Natural killer cell treated with Interleukin-12 subunit alpha and Interleukin-12 subunit beta and Interleukin-15 and Interleukin-18, amount 100 ng/mL, for 72 hours (primary cell): ENCODE data around the gene MSL2. TPM values are rescaled to one million over a fixed set of nuclear protein-coding genes. Genes with fewer than 3 reads are reported as not detected.
A peak's percentile ranks its signal among the peaks of the same experiment; 100 is the strongest.
"Not testable (repeated sequence)": the region's sequence is repeated elsewhere in the genome, so short reads cannot be mapped to it uniquely, and the experiment has no call there.

Experiments
- ATAC-seq, 2 donors: fragments of 150-1000 bp; cut with Tn5 transposase in 1 of 2; sonication (Bioruptor Pico), chemical (Tn5 transposase) in 1 of 2; 2 replicates each; pipeline ENCODE4 v1.10.0; 2021
- DNase-seq: peaks from one replicate; pipeline ENCODE4 v3.0.0; 2022; ENCODE audit warnings: low spot score
- H3K27ac Mint-ChIP-seq, 2 donors: 1 replicate in 1 of 2; 2 replicates in 1 of 2; pipeline ENCODE4 v1.8.0; 2022; ENCODE audit warnings: mixed read lengths in 2 of 2, mild to moderate bottlenecking in 1 of 2, moderate library complexity in 1 of 2
- H3K27me3 Mint-ChIP-seq, 2 donors: 1 replicate in 1 of 2; 2 replicates in 1 of 2; pipeline ENCODE4 v1.8.0; 2022; ENCODE audit warnings: mixed read lengths in 2 of 2
- H3K36me3 Mint-ChIP-seq: one replicate; pipeline ENCODE4 v1.8.0; 2022; ENCODE audit warnings: mixed read lengths
- H3K4me1 Mint-ChIP-seq, 2 donors: 1 replicate in 1 of 2; 2 replicates in 1 of 2; pipeline ENCODE4 v1.8.0; 2022; ENCODE audit warnings: low read depth in 2 of 2, mixed read lengths in 2 of 2, mild to moderate bottlenecking in 1 of 2
- H3K4me3 Mint-ChIP-seq: one replicate; pipeline ENCODE4 v1.8.0; 2022; ENCODE audit warnings: mixed read lengths
- H3K9me3 Mint-ChIP-seq: 2 replicates; pipeline ENCODE4 v1.8.0; 2022; ENCODE audit warnings: mixed read lengths
- total RNA-seq, 2 donors: library from RNA; stranded (reverse); gene quantifications; one replicate each; pipeline ENCODE4 v1.2.3, GENCODE V29; 2022

The MSL2 gene
- total RNA-seq, 2 donors from 2014 or later, result 48.7 to 57.6 TPM

- Mint-ChIP-seq H3K36me3 (no peaks in the 10 kb centered on the region), H3K9me3 (no peaks in the 10 kb centered on the region), H3K27me3 (no peaks in the 10 kb centered on the region), H3K4me1 (peaks cover 58 to 70% of the 10 kb centered on the region in 2 donors), H3K27ac (peak overlapping the region; percentile 44 to 70), H3K4me3 (peak overlapping the region; percentile 68)
- ATAC-seq (no peak), DNase-seq (no peak)
Observed at GRCh38 chr3:136186846-136187245, 9.3 kb downstream of the MSL2 start.

- Mint-ChIP-seq H3K27me3 (no peaks in the 10 kb centered on the region), H3K9me3 (no peaks in the 10 kb centered on the region), H3K27ac (peak overlapping the region; percentile 56 to 70), H3K4me1 (peaks cover 53 to 65% of the 10 kb centered on the region in 2 donors), H3K36me3 (no peaks in the 10 kb centered on the region), H3K4me3 (peak overlapping the region; percentile 68)
- ATAC-seq (peak; percentile 72 to 77), DNase-seq (no peak)
Observed at GRCh38 chr3:136186344-136186743, 9.8 kb downstream of the MSL2 start.

- no peak for DNase-seq
- no peaks in the 10 kb centered on the region for H3K9me3 Mint-ChIP-seq
- H3K4me3 Mint-ChIP-seq, result no peak overlapping the region
- no peak for ATAC-seq
- peaks cover 42 to 54% of the 10 kb centered on the region in 2 donors for H3K4me1 Mint-ChIP-seq
- no peaks in the 10 kb centered on the region for H3K27me3 Mint-ChIP-seq
- peak overlapping the region in 1 of 2 donors; percentile 59 for H3K27ac Mint-ChIP-seq
- no peaks in the 10 kb centered on the region for H3K36me3 Mint-ChIP-seq
Observed at GRCh38 chr3:136184703-136185102, 11.4 kb downstream of the MSL2 start.

- H3K4me1 Mint-ChIP-seq, result peaks cover 38 to 44% of the 10 kb centered on the region in 2 donors
- H3K9me3 Mint-ChIP-seq, result no peaks in the 10 kb centered on the region
- no peak for ATAC-seq
- peak overlapping the region; percentile 54 to 59 for H3K27ac Mint-ChIP-seq
- no peaks in the 10 kb centered on the region for H3K27me3 Mint-ChIP-seq
- no peak overlapping the region for H3K4me3 Mint-ChIP-seq
- no peaks in the 10 kb centered on the region for H3K36me3 Mint-ChIP-seq
- DNase-seq, result no peak
Observed at GRCh38 chr3:136181741-136182140, 14.4 kb downstream of the MSL2 start.

- Mint-ChIP-seq H3K27ac (no peak overlapping the region), H3K9me3 (no peaks in the 10 kb centered on the region)
Observed at GRCh38 chr3:136177876-136178275, 18.3 kb downstream of the MSL2 start.

GRCh38 chr3:136173939-136174490 is 22.1 kb downstream of the MSL2 start:
- Mint-ChIP-seq H3K4me3 (no peak overlapping the region), H3K4me1 (peaks cover 16 to 18% of the 10 kb centered on the region in 2 donors), H3K9me3 (no peaks in the 10 kb centered on the region), H3K27ac (no peak overlapping the region), H3K27me3 (no peaks in the 10 kb centered on the region), H3K36me3 (no peaks in the 10 kb centered on the region)
- no peak for DNase-seq
- no peak for ATAC-seq

More at GRCh38 chr3:136177876-136178275, 18.3 kb downstream of the MSL2 start:
- H3K36me3 Mint-ChIP-seq, result no peaks in the 10 kb centered on the region
- ATAC-seq, result no peak
- H3K4me3 Mint-ChIP-seq, result no peak overlapping the region
- H3K27me3 Mint-ChIP-seq, result no peaks in the 10 kb centered on the region
- DNase-seq, result no peak
- H3K4me1 Mint-ChIP-seq, result peaks cover 25 to 27% of the 10 kb centered on the region in 2 donors

- Mint-ChIP-seq H3K27ac (no peak overlapping the region), H3K27me3 (no peaks in the 10 kb centered on the region), H3K4me3 (peak overlapping the region; percentile 65), H3K4me1 (peaks cover 26 to 28% of the 10 kb centered on the region in 2 donors), H3K9me3 (no peaks in the 10 kb centered on the region), H3K36me3 (no peaks in the 10 kb centered on the region)
- peak; percentile 73 to 81 for ATAC-seq
- no peak for DNase-seq
Observed at GRCh38 chr3:136171097-136171542, 25.0 kb downstream of the MSL2 start.

- H3K4me3 Mint-ChIP-seq, ATAC-seq, DNase-seq, H3K27me3 Mint-ChIP-seq, H3K9me3 Mint-ChIP-seq, H3K36me3 Mint-ChIP-seq: not testable (repeated sequence)
- H3K27ac Mint-ChIP-seq, result peak overlapping the region in 1 of 2 donors; percentile 17
- H3K4me1 Mint-ChIP-seq, result peaks cover 43 to 50% of the 10 kb centered on the region in 2 donors
Observed at GRCh38 chr3:136168236-136168635, 27.9 kb downstream of the MSL2 start.

GRCh38 chr3:136166507-136166906 is 29.6 kb downstream of the MSL2 start:
- Mint-ChIP-seq H3K4me3 (no peak overlapping the region), H3K27me3 (no peaks in the 10 kb centered on the region), H3K4me1 (peaks cover 49 to 58% of the 10 kb centered on the region in 2 donors), H3K9me3 (no peaks in the 10 kb centered on the region), H3K36me3 (no peaks in the 10 kb centered on the region), H3K27ac (peak overlapping the region in 1 of 2 donors; percentile 66)
- ATAC-seq (no peak), DNase-seq (no peak)

GRCh38 chr3:136163607-136164006 is 32.5 kb downstream of the MSL2 start:
- peak overlapping the region; percentile 15 to 38 for H3K27ac Mint-ChIP-seq
- H3K36me3 Mint-ChIP-seq, ATAC-seq, H3K9me3 Mint-ChIP-seq, DNase-seq, H3K27me3 Mint-ChIP-seq: not testable (repeated sequence)
- peaks cover 55 to 66% of the 10 kb centered on the region in 2 donors for H3K4me1 Mint-ChIP-seq
- peak overlapping the region; percentile 12 for H3K4me3 Mint-ChIP-seq

- Mint-ChIP-seq H3K9me3 (no peaks in the 10 kb centered on the region), H3K4me1 (peaks cover 52 to 66% of the 10 kb centered on the region in 2 donors), H3K27ac (peak overlapping the region in 1 of 2 donors; percentile 56), H3K27me3 (no peaks in the 10 kb centered on the region), H3K36me3 (peaks cover 4% of the 10 kb centered on the region), H3K4me3 (no peak overlapping the region)
- ATAC-seq (no peak), DNase-seq (no peak)
Observed at GRCh38 chr3:136162322-136162721, 33.8 kb downstream of the MSL2 start.

GRCh38 chr3:136161516-136161915 is 34.6 kb downstream of the MSL2 start:
- Mint-ChIP-seq H3K4me1 (peaks cover 53 to 61% of the 10 kb centered on the region in 2 donors), H3K4me3 (no peak overlapping the region), H3K36me3 (peaks cover 4% of the 10 kb centered on the region), H3K27me3 (no peaks in the 10 kb centered on the region), H3K27ac (peak overlapping the region in 1 of 2 donors; percentile 19), H3K9me3 (no peaks in the 10 kb centered on the region)
- ATAC-seq, result no peak
- DNase-seq, result no peak

- Mint-ChIP-seq H3K4me1 (peaks cover 61 to 78% of the 10 kb centered on the region in 2 donors), H3K27me3 (no peaks in the 10 kb centered on the region), H3K27ac (peak overlapping the region; percentile 86 to 95), H3K9me3 (no peaks in the 10 kb centered on the region), H3K36me3 (peaks cover 22% of the 10 kb centered on the region), H3K4me3 (peak overlapping the region; percentile 82)
- ATAC-seq, result peak in 1 of 2 donors; percentile 46
- no peak for DNase-seq
Observed at GRCh38 chr3:136152963-136153362, 43.2 kb downstream of the MSL2 start.

- ATAC-seq (peak in 1 of 2 donors; percentile 38), DNase-seq (no peak)
- H3K9me3 Mint-ChIP-seq, result no peaks in the 10 kb centered on the region
- peaks cover 63 to 77% of the 10 kb centered on the region in 2 donors for H3K4me1 Mint-ChIP-seq
- peak overlapping the region; percentile 82 for H3K4me3 Mint-ChIP-seq
- no peaks in the 10 kb centered on the region for H3K27me3 Mint-ChIP-seq
- H3K36me3 Mint-ChIP-seq, result peaks cover 22% of the 10 kb centered on the region
- peak overlapping the region; percentile 86 to 95 for H3K27ac Mint-ChIP-seq
Observed at GRCh38 chr3:136152176-136152843, 43.8 kb downstream of the MSL2 start.
